ENCODE measurements around the gene AFG1L. TPM values are rescaled to one million over a fixed set of nuclear protein-coding genes. Genes with fewer than 3 reads are reported as not detected.
A peak's percentile ranks its signal among the peaks of the same experiment; 100 is the strongest.

AFG1L gene
- total and polyA plus RNA-seq, 4 donors: 2.7 to 2.8 (median 2.7) TPM

GRCh38 chr6:108558372-108559096, 263.7 kb downstream of the AFG1L start:
- under 1% methylated on average over 58 of the region's 58 CpGs for whole genome bisulfite sequencing
- Histone ChIP-seq H3K27me3 (ENCODE audit: control insufficient read depth in 4 of 4, insufficient read depth in 4 of 4, low read length in 3 of 4) (no peaks in the 10 kb centered on the region), H3K27ac (ENCODE audit: low read depth in 1 of 2, low read length in 2 of 2) (peak overlapping the region; percentile 99 to 100), H3K4me1 (ENCODE audit: control insufficient read depth in 4 of 4, insufficient read depth in 4 of 4, low read length in 3 of 4) (peaks cover 2 to 41% (median 23%) of the 10 kb centered on the region in 4 donors), H3K36me3 (ENCODE audit: control insufficient read depth in 4 of 4, insufficient read depth in 3 of 4, low read depth in 1 of 4, low read length in 3 of 4) (no peaks in the 10 kb centered on the region), H3K9me3 (ENCODE audit: control insufficient read depth in 4 of 4, low read length in 3 of 4) (no peaks in the 10 kb centered on the region), H3K4me3 (ENCODE audit: low read depth in 1 of 3, low read length in 3 of 3) (peak overlapping the region; percentile 82 to 98 (median 83)), H3K9ac (ENCODE audit: low read depth in 1 of 2, low read length in 2 of 2) (peak overlapping the region; percentile 89 to 100)
- TF ChIP-seq NR2F2 (IDR thresholded peaks at IDR 0.05) (no peak), FOXA2 (IDR thresholded peaks at IDR 0.05) (no peak), RAD21 (IDR thresholded peaks at IDR 0.05) (peak in 1 of 2 donors; percentile 40), FOXA1 (IDR thresholded peaks at IDR 0.05) (no peak), MAX (IDR thresholded peaks at IDR 0.05) (no peak), ATF3 (IDR thresholded peaks at IDR 0.05) (no peak), RXRA (IDR thresholded peaks at IDR 0.05) (peak in 1 of 2 donors; percentile 18), JUND (IDR thresholded peaks at IDR 0.05) (peak in 1 of 2 donors; percentile 70), GABPA (IDR thresholded peaks at IDR 0.05 in 1 of 2, conservative IDR thresholded peaks at IDR 0.05 in 1 of 2) (no peak), HNF4A (conservative IDR thresholded peaks at IDR 0.05) (peak in 1 of 2 donors; percentile 8), ZBTB33 (IDR thresholded peaks at IDR 0.05) (no peak), SP1 (IDR thresholded peaks at IDR 0.05) (peak; percentile 71), EGR1 (IDR thresholded peaks at IDR 0.05; ENCODE audit: low read depth in 2 of 2) (peak in 1 of 2 donors; percentile 32), HNF4G (IDR thresholded peaks at IDR 0.05) (no peak), YY1 (IDR thresholded peaks at IDR 0.05) (peak; percentile 75), TAF1 (conservative IDR thresholded peaks at IDR 0.05) (peak; percentile 50), CTCF (IDR thresholded peaks at IDR 0.05; ENCODE audit: low read depth, low read length, missing input control) (no peak)
- TF ChIP-seq, protein P1, sequence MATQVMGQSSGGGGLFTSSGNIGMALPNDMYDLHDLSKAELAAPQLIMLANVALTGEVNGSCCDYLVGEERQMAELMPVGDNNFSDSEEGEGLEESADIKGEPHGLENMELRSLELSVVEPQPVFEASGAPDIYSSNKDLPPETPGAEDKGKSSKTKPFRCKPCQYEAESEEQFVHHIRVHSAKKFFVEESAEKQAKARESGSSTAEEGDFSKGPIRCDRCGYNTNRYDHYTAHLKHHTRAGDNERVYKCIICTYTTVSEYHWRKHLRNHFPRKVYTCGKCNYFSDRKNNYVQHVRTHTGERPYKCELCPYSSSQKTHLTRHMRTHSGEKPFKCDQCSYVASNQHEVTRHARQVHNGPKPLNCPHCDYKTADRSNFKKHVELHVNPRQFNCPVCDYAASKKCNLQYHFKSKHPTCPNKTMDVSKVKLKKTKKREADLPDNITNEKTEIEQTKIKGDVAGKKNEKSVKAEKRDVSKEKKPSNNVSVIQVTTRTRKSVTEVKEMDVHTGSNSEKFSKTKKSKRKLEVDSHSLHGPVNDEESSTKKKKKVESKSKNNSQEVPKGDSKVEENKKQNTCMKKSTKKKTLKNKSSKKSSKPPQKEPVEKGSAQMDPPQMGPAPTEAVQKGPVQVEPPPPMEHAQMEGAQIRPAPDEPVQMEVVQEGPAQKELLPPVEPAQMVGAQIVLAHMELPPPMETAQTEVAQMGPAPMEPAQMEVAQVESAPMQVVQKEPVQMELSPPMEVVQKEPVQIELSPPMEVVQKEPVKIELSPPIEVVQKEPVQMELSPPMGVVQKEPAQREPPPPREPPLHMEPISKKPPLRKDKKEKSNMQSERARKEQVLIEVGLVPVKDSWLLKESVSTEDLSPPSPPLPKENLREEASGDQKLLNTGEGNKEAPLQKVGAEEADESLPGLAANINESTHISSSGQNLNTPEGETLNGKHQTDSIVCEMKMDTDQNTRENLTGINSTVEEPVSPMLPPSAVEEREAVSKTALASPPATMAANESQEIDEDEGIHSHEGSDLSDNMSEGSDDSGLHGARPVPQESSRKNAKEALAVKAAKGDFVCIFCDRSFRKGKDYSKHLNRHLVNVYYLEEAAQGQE (IDR thresholded peaks at IDR 0.05): no peak
- DNase-seq (ENCODE audit: low spot score): peak; percentile 96

Data from liver (tissue), 9 donors.